BLaER1 (cell line): Measurements from ENCODE around the gene OR5L1.

Experiments used
- H3K27ac ChIP-seq: shearing (Covaris generic); formaldehyde crosslinking; 2 replicates; pipeline ENCODE4 v1.8.1; 2022
- H3K27me3 ChIP-seq: shearing (Covaris generic); formaldehyde crosslinking; 2 replicates; pipeline ENCODE4 v1.8.1; 2022
- H3K36me3 ChIP-seq: shearing (Covaris generic); formaldehyde crosslinking; 2 replicates; pipeline ENCODE4 v1.8.1; 2022
- H3K4me1 ChIP-seq: shearing (Covaris generic); formaldehyde crosslinking; 2 replicates; pipeline ENCODE4 v1.8.1; 2022
- H3K4me2 ChIP-seq: shearing (Covaris generic); formaldehyde crosslinking; 2 replicates; pipeline ENCODE4 v1.8.1; 2022
- H3K4me3 ChIP-seq: shearing (Covaris generic); formaldehyde crosslinking; 2 replicates; pipeline ENCODE4 v1.8.1; 2022
- H3K9ac ChIP-seq: shearing (Covaris generic); formaldehyde crosslinking; 2 replicates; pipeline ENCODE4 v1.8.1; 2022
- H3K9me3 ChIP-seq: shearing (Covaris generic); formaldehyde crosslinking; 2 replicates; pipeline ENCODE4 v1.8.1; 2022
- H4K20me1 ChIP-seq: shearing (Covaris generic); formaldehyde crosslinking; 2 replicates; pipeline ENCODE4 v1.8.1; 2022
- Cebpa-rat ChIP-seq: shearing (Covaris generic); IDR thresholded peaks from 2 replicates; pipeline ENCODE4 v1.8.1; 2022

The OR5L1 gene

DNA sequence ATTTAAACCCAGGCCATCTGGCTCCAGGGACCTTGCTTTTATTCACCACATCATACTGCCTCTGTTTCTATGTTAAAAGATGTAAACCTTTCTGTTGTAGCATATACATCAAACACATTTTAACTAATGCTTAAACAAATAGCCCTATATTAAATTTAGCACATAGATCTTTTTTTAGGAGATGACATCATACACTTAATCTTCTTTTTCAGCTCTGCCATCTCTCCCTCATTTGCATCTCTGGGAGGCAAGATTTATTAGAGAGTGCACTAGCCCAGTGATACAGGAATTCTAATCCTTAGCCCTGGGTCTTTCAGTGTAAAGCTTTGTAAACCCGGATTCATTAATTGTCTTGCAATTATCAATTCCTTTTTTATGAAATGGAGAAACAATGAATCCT is 41.0 kb downstream of the OR5L1 start:
- TF ChIP-seq Cebpa-rat, result no peak
- Histone ChIP-seq H3K4me3 (no peak overlapping the region), H3K9me3 (no peaks in the 10 kb centered on the region), H3K27me3 (no peaks in the 10 kb centered on the region), H3K9ac (no peak overlapping the region), H3K27ac (no peak overlapping the region), H3K36me3 (no peaks in the 10 kb centered on the region), H3K4me1 (0 out of 2 replicates have a peak, but pooled peaks cover 4% of the 10 kb centered on the region), H4K20me1 (no peaks in the 10 kb centered on the region), H3K4me2 (no peak overlapping the region)

DNA sequence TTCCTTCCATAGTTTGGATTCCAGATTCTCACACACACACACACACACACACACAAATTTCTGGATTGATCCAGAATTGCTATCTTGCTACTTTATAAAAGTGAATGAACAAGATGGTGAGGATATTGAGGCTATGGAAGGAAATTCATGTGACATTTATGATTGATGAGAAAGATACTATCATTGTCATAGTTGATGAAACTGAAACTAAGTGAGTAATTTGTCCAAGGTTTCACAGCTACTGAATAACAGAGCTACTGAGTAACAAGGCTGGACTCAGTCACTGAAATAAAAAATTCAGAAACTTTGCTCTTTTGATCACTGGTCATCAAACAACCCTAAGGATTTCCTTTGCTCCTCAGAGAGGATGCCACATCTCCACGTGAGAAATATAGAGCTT is 43.5 kb downstream of the OR5L1 start:
- H3K4me2 ChIP-seq, result no peak overlapping the region
- no peak for TF ChIP-seq Cebpa-rat
- H3K4me1 ChIP-seq, result 0 out of 2 replicates have a peak, but pooled peaks cover 4% of the 10 kb centered on the region
- H3K27me3 ChIP-seq, result no peaks in the 10 kb centered on the region
- no peaks in the 10 kb centered on the region for H3K9me3 ChIP-seq
- H3K4me3 ChIP-seq, result no peak overlapping the region
- H3K27ac ChIP-seq, result no peak overlapping the region
- no peak overlapping the region for H3K9ac ChIP-seq
- no peaks in the 10 kb centered on the region for H4K20me1 ChIP-seq
- H3K36me3 ChIP-seq, result no peaks in the 10 kb centered on the region
